Mesenteric fat pad (tissue), 1 donor: Measurements from ENCODE around the gene HDAC11. TPM values are rescaled to one million over a fixed set of nuclear protein-coding genes. Genes with fewer than 3 reads are reported as not detected.
A peak's percentile ranks its signal among the peaks of the same experiment; 100 is the strongest.
"Not testable (repeated sequence)": the region's sequence is repeated elsewhere in the genome, so short reads cannot be mapped to it uniquely, and the experiment has no call there.

Experiments
- DNase-seq: peaks from one replicate; pipeline ENCODE4 v3.0.0-alpha.2; 2020; ENCODE audit warnings: low spot score
- long read RNA-seq: library from polyadenylated mRNA; unstranded; transcript quantifications from one replicate; pipeline ENCODE4 v2.0.0, GENCODE V29; 2020
- total RNA-seq: library from RNA; stranded (reverse); fragmentation: NEBNext Ultra II Directional; extraction: Animal tissue kit (Norgen Biotek cat#: 25700); gene quantifications from one replicate; pipeline ENCODE4 v1.2.1, GENCODE V29; 2021
- donor health status: DM: yes; HTN: yes; CAD: no.

HDAC11 gene, protein sequence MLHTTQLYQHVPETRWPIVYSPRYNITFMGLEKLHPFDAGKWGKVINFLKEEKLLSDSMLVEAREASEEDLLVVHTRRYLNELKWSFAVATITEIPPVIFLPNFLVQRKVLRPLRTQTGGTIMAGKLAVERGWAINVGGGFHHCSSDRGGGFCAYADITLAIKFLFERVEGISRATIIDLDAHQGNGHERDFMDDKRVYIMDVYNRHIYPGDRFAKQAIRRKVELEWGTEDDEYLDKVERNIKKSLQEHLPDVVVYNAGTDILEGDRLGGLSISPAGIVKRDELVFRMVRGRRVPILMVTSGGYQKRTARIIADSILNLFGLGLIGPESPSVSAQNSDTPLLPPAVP
- total RNA-seq, result 7.9 TPM
- long read RNA-seq, transcript HDAC11-201 (10 exons, 2,960 nt), result major isoform, 16 of 48 reads
- long read RNA-seq, transcript HDAC11-213 (9 exons, 2,766 nt), result minor isoform, 5 of 48 reads
- long read RNA-seq, partial matches to known transcripts, result 7 of 48 reads
- long read RNA-seq, other reads (novel, unspliced or antisense), result 19 of 48 reads

DNA sequence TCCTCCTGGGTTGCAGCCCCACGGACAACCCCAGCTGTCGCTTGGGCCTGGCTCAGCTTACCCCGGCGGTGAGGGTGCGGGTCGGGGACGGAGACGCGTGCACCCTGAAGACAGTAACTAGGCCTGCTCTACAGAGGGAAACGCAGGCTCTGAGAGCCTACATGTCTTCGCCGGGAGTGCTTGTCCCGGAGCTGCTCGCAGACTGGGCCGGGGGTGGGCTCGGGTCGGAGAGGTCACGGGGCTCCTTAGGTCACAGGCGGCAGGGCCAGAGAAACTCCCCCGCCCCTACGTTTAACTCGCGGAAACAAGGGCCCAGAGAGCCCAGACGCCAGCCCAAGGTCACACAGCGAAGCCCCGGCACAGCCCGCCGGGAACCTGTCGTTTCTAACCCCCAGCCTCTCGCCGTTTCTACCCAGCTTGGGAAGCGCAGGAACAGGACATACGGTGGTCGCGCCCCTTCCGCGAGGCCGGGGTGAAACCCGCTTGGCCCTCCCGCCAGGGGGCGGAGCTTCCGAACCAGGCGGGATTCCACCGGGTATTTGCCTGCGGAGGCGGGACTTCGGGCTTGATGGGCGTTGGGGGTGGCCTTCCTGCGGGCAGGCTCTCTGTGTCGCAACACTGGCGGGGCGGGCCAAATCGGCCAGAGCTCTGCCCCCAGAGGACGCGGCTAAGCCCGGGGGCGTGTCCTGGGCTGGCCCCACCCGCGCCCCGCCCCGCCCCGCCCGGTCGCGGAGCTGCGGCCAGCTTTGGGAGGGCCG, at the start of gene HDAC11:
HDAC11 (plus strand) TSS at position 725 of the 758 bp plus-strand sequence. CDS start 42 bp downstream, outside the sequence.
- peak; percentile 99 for DNase-seq

DNA sequence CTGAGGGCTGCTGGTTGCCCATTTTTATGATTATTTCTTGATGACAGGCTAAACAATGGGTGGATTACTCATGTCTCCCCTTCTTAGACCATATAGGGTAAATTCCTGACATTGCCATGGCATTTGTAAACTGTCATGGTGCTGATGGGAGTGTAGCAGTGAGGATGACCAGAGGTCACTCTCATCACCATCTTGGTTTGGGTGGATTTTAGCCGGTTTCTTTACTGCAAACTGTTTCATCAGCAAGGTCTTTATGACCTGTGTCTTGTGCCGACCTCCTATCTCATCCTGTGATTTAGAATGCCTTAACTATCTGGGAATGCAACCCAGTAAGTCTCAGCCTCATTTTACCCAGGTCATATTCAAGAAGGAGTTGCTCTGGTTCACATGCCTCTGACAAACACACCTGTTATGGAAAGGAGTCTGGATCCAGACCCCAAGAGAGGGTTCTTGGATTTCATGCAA, 49.7 kb upstream of the HDAC11 start:
- not testable (repeated sequence) for DNase-seq

DNA sequence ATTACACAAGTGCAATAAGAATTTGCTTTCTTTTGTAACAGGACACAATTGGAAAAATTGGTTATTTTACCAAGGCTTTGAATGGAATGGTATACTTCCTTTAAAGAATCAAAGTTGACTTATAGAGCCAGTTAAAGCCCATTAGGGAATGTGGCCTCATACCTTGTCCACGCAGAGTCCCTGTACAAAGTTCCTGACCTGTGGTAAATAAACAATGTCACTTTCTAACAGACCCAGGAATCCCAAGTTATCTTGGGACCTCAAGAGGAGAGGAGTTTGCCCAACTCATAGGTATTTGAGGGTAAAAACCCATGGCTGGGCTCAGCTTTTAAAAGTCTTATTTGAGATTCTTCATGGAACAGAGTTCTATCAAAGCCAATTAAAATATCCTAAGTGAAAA, 48.0 kb upstream of the HDAC11 start:
- DNase-seq, result no peak

DNA sequence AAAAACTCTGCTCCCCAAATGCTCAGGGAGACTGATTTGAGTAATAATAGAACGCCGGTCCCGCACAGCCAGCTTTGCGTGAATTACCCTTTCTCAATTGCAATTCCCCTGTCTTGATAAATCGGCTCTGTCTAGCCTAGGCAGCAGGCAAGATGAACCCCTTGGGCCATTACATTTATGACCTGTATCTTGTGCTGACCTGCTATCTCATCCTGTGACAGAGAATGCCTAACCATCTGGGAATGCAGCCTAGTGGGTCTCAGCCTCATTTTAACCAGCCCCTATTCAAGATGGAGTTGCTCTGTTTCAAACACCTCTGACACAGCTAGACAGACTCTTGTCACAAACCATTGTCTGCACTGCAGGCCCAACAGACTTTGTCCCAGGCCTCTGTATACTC, 46.2 kb upstream of the HDAC11 start:
- no peak for DNase-seq

DNA sequence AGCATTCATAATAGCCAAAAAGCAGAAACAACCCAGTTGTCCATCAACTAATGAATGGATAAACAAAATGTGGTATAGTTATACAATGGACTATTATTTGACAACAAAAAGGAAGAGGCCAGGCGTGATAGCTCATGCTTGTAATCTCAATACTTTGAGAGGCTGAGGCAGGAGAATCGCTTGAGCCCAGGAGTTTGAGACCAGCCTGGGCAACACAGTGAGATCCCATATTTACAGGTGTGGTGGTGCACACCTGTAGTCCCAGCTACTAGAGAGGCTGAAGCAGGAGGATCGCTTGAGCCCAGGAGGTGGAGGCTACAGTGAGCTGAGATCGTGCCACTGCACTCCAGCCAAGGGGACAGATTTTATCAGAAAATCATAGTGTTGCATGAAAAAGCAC, 43.9 kb upstream of the HDAC11 start:
- DNase-seq, result not testable (repeated sequence)

DNA sequence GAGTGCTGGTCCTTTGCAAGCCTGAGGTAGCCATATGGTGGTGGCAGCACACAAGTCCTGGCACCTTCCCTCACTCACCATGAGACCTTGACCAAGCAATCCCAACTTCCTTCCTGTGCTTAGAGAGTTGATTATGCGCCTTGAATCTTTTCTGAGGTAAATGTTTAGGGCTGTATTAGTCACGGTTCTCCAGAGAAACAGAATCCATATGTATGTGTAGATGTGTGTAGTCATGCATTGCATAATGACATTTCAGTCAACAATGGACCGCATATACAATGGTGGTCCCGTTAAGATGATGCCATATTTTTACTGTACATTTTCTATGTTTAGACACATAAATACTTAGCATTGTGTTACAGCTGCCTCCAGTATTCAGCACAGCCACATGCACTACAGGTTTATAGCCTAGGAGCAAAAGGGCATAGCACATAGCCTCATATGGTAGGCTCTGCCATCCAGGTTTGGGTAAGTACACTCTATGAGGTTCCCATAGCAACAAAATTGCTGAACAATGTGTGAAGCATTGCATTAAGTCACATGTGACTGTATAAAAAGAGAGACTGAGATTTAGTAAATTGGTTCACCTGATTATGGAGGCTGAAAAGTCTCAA, 39.8 kb upstream of the HDAC11 start:
- no peak for DNase-seq

DNA sequence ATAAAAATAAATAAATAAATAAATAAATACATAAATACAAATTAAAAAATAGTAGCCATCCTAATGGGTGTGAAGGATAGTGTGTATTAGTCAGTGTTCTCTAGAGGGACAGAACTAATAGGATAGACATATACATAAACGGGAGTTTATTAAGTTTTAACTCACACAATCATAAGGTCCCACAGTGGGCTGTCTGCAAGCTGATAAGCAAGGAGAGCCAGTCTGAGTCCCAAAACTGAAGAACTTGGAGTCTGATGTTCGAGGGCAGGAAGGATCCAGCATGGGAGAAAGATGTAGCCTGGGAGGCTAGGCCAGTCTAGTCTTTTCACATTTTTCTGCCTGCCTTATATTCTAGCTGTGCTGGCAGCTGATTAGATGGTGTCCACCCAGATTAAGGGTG, 37.2 kb upstream of the HDAC11 start:
- DNase-seq, result not testable (repeated sequence)

DNA sequence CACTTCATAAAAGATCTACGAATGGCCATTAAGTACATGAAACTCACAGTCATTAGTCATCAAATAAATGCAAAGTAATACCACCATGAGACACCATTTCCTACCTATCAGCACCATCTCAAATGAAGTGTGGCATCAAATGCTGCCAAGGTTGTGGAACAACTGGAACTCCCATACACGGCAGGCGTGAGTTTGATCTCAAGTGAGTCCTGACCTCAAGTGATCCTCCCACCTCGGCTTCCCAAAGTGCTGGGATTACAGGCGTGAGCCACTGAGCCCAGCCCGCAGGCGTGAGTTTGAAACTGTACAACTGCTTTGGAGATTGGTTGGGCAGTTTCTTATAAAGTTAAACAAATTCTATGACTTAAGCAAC, 28.8 kb upstream of the HDAC11 start:
- DNase-seq, result no peak

DNA sequence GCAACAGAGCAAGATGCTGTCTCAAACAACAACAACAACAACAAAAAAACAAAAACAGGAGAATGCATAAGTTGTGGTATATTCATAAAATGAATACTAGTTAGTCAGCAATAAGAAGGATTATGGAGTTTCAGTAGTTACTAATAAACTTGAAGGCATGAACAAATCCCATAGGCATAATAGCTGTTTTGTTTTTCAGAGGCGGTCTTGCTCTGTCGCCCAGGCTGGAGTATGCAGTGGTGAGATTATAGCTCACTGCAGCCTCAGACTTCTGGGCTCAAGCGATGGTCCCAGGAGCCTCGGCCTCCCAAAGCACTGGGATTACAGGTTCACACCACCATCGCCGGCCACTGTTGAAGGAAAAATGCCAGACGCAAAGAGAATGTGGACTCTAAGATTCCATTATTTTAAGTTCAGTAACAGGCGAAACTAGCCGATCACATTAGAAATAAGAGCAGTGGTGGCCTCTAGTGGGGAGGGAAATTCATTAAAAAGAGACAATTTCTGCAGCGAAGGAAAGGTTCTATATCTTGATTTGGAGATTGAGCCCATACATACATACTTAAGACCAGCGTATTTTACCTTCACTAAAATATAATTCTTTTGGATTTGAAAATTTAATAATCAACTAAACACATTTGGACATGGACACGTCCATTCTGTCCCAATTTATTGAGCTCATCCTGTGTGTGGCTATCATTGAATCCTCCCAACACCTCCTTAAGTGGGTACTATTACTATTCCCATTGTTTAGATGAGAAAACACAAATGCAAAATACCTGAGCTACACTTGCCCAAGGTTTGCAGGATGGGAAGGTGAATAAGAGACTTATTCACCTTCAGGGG, 27.4 kb upstream of the HDAC11 start:
- DNase-seq, result peak; percentile 84

DNA sequence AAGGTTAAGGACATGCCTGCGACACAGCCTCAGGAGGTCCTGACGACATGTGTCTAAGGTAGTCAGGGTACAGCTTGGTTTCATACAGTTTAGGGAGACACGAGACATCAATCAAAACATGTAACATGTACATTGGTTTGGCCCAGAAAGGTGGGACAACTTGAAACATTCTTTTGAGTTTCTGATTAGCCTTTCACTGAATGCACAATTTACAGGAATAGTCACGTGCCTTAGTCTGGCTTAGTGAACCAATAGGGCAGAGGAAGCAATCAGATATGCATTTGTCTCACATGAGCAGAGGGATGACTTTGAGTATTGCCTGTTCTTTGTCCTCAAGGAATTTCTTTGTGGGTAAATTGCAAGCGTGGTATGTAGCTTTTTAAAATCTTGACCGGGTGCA, 24.5 kb upstream of the HDAC11 start:
- DNase-seq, result no peak

DNA sequence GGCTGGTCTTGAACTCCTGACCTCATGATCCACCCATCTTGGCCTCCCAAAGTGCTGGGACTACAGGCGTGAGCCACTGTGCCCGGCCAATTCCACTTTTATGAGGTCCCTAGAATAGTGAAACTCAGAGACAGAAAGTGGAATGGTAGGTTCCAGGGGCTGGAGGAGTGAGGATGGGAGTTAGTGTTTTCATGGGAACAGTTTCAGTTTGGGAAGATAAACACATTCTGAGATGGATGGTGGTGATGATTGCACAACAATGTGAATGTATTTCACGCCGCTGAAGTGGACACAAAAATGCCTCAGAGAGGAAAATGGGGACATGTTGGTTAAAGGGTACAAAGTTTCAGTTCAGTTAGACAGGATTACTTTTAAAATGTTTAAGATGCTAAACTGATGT, 22.5 kb upstream of the HDAC11 start:
- no peak for DNase-seq

DNA sequence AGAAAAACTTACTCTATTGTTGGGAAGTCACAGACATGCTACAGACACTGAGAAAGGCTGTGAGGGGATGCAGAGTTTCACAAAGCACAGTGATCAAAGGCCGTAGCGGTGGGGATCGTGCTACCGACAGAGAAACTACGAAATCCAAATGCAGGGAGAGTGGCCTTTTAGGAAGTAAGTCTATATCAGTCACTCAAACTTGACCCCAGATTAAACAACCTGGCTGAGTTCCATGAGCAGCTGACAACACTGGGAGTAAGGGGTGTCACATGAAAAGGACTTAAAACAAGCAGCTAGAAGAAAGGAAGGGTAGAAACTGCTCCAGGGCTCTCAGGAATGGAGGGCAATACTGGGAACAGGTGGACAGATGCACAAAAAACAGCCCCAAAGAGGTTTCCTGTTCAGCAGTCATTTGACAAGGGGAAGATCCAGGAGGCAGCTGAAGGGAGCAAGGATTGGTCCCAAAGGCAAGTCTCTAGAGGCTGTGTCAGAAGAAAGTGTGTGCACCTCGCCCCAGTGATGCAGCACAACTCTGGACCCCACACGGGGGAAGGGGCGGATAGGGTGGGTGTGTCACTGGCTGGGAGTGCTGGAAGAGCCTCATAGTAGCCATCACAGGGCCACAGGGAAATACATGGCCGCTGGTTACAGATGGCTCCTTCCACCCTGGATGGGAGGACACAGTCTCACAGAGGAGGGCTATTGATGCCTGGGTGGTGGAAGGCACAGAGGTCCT, 20.3 kb upstream of the HDAC11 start:
- peak; percentile 79 for DNase-seq

DNA sequence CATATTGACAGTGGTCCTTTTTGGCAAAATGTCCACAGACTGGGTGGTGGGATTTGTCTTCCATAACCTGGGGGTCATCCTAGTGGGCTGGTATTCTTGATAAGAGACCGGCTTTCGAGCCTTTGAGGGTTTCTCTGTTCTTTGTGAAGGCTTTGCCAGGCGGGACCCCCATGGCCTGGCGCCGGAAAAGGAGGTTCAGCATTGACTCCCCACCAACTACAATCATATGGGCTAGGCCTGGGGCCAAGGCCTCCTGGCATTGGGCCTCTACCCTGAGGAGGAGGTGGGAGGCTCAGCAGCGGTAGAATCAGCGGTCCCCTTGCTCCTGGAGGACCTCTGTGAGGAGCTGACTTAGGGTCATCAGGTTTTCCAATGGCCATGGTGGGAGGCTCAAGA, 19.8 kb upstream of the HDAC11 start:
- peak; percentile 62 for DNase-seq

DNA sequence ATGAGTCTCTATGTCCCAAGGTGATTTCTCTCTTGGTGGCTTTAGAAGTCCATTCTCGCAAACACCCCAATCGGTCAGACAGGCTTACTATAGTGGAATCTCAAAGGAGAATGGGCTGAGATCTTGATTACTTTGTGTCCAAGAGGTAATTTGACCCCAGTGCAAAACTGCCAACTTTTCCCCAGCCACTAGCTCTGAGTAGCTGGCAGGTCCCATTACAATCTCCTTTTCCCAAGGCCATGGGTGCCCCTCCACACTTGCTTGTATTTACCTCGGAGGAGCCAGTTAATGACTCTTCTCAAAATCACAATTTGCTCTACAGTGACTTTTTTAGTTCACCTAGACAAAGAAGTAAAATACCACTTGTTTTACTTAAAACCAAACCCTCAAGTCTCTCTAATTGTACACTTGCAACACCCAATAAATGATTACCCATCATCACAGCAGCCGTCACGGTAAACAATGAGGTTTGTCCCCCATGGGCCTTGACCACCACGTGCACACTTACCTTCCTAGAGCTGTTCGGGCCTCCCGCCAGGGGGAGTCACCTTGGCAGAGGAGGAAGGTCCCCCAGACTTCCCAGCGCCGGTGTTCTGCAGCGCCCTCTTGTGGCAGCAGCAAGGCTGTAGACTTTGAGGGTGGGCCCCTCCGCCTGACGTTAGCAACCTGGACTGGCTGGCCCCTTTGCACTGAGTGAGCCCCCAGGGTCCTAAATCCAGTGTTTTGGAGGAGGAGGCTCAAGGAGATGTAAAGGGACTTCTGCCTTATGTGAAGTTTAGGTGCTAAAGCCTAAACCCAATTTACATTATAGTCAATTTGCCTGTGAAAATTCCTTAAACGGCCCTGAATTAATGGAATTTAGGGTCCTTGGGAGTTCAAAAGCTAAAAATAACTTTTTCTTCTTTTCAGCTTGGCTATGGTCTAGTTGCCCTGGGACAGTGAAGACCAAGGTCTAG, 18.7 kb upstream of the HDAC11 start:
- no peak for DNase-seq

DNA sequence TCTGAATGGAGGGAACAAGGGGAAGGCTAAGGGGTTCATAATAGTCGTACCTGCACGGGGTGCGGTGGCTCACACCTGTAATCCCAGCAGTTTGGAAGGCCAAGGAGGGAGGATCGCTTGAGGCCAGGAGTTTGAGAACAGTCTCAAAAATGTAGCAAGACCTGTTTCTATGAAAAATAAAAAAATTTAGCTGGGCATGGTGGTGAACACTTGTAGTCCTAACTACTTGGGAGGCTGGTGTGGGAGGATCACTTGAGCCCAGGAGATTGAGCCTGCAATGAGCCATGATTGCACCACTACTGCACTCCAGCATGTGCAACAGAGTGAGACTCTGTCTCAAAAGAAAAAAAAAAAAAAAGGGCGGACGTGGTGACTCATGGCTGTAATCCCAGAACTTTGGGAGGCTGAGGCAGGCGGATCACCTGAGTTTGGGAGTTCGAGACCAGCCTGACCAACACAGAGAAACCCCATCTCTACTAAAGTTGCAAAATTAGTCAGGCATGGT, 17.9 kb upstream of the HDAC11 start:
- DNase-seq, result no peak

DNA sequence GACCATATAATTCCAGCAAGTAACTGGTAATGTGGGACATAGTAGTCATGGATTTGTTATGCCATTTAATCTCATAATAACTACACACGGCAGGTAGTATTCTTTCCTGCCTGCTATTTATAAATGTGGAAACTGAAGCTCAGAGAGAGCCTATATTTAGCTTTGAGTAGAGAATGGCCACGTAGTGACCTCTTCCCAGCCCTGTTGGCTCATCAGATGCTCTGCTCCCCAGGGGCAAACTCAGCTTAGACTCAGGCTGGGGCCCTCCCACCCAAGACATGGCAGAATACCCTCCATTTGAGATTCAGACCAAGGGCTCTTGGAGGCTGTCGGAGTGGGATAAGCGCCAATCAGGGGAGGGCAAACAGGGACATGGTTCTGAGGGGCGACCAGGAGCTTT, 17.3 kb upstream of the HDAC11 start:
- no peak for DNase-seq

DNA sequence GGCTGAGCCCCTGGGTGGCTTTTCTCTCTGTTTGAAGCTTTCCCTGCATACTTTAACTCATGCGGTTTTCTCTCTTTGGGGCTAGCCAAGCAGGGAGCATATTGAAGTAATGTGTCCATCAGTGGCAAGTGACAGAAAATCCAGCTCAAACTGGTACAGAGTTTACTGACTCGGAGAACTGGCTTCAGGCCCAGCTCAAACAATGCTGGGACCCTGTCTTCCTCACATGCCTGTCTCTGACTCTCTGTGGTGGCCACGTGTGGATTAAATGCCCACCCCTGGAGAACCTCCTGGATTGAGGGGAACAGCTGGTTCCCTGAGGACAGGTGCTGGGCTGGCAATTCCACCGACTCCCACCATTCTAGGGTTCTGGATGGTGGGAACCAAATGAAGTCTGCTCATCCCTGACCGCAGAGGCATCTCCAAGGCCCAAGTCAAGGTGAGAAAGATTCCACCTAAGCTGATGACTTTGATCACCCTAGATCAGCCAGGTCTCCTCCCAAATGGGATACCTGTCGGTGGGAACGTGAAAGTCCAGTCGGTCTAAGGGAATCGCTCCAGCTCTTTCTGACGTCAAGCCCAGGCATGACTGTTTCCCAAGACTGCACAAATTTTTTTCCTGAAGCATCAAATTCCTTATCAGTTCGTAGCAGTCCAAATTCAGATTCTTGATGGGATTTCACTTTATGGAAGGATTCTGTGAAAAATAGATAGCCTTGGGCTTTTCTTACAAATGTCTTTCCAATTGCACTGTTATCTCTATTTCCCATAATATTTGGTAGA, 16.3 kb upstream of the HDAC11 start:
- DNase-seq, result peak; percentile 24
